Measurements from ENCODE around the gene CLHC1. TPM values are rescaled to one million over a fixed set of nuclear protein-coding genes. Genes with fewer than 3 reads are reported as not detected.

The CLHC1 gene
- total and polyA plus RNA-seq, 2 experiments from 2014 or later: 1.3 to 5.6 TPM

GRCh38 chr2:55152475-55153412 is 79.3 kb downstream of the CLHC1 start:
- H3K79me2 ChIP-seq (ENCODE audit: insufficient read depth): no peaks in the 10 kb centered on the region
- TF ChIP-seq EZH2phosphoT487 (IDR thresholded peaks at IDR 0.05; ENCODE audit: insufficient read depth, low read depth) (no peak), EZH2 (IDR thresholded peaks at IDR 0.05; ENCODE audit: insufficient read depth, poor library complexity, severe bottlenecking) (no peak)
- DNase-seq: no peak
- WGBS, 2 experiments (ENCODE audit: low coverage in 1 of 2, low lambda C conversion rate in 2 of 2, missing lambda C conversion rate in 2 of 2): 80 to 83% methylated on average over 14 of the region's 14 CpGs
- no peaks in the 10 kb centered on the region for H3K27me3 ChIP-seq (replicated peaks; ENCODE audit: insufficient read depth)
- H3K4me1 ChIP-seq (ENCODE audit: insufficient read depth): peaks cover 67% of the 10 kb centered on the region
- in situ Hi-C loops (cut with MboI): no loop called here
- no peak overlapping the region for H3K9ac ChIP-seq
- H3F3A ChIP-seq (ENCODE audit: insufficient read depth): peaks cover 43% of the 10 kb centered on the region
- H3K9me3 ChIP-seq (ENCODE audit: low read depth): no peaks in the 10 kb centered on the region
- H3K4me2 ChIP-seq (ENCODE audit: unreplicated experiment): no peak overlapping the region
- no peaks in the 10 kb centered on the region for H3K36me3 ChIP-seq (ENCODE audit: low read depth)
- no peak overlapping the region for H3K4me3 ChIP-seq
- H4K20me1 ChIP-seq (ENCODE audit: insufficient read depth): no peaks in the 10 kb centered on the region
- no peaks in the 10 kb centered on the region for H3K9me2 ChIP-seq (ENCODE audit: insufficient read depth)
- no peak overlapping the region for H3K27ac ChIP-seq
- H2AFZ ChIP-seq: no peak overlapping the region

- Histone ChIP-seq H3K36me3 (ENCODE audit: low read depth) (no peaks in the 10 kb centered on the region), H3K9ac (no peak overlapping the region), H4K20me1 (ENCODE audit: insufficient read depth) (no peaks in the 10 kb centered on the region), H3K9me3 (ENCODE audit: low read depth) (no peaks in the 10 kb centered on the region), H3K27ac (no peak overlapping the region), H3K79me2 (ENCODE audit: insufficient read depth) (no peaks in the 10 kb centered on the region), H3K27me3 (replicated peaks; ENCODE audit: insufficient read depth) (no peaks in the 10 kb centered on the region), H2AFZ (no peak overlapping the region), H3F3A (ENCODE audit: insufficient read depth) (peaks cover 36% of the 10 kb centered on the region), H3K4me3 (no peak overlapping the region), H3K4me2 (ENCODE audit: unreplicated experiment) (no peak overlapping the region), H3K9me2 (ENCODE audit: insufficient read depth) (no peaks in the 10 kb centered on the region), H3K4me1 (ENCODE audit: insufficient read depth) (peaks cover 60% of the 10 kb centered on the region)
- in situ Hi-C loops (cut with MboI): no loop called here
- TF ChIP-seq EZH2phosphoT487 (IDR thresholded peaks at IDR 0.05; ENCODE audit: insufficient read depth, low read depth) (no peak), EZH2 (IDR thresholded peaks at IDR 0.05; ENCODE audit: insufficient read depth, poor library complexity, severe bottlenecking) (no peak)
- no peak for DNase-seq
Observed at GRCh38 chr2:55151733-55152433, 80.2 kb downstream of the CLHC1 start.

- H3F3A ChIP-seq (ENCODE audit: insufficient read depth): peaks cover 25% of the 10 kb centered on the region
- in situ Hi-C loops (cut with MboI): no loop called here
- WGBS, 2 experiments (ENCODE audit: low coverage in 1 of 2, low lambda C conversion rate in 2 of 2, missing lambda C conversion rate in 2 of 2): 98 to 100% methylated on average over 3 of the region's 3 CpGs
Observed at GRCh38 chr2:55150834-55151233, 81.3 kb downstream of the CLHC1 start.

GRCh38 chr2:55148269-55148668 is 83.8 kb downstream of the CLHC1 start:
- no peak overlapping the region for H3K4me3 ChIP-seq
- peaks cover 27% of the 10 kb centered on the region for H3K4me1 ChIP-seq (ENCODE audit: insufficient read depth)
- no peaks in the 10 kb centered on the region for H4K20me1 ChIP-seq (ENCODE audit: insufficient read depth)
- H2AFZ ChIP-seq: no peak overlapping the region
- in situ Hi-C loops (cut with MboI): no loop called here
- H3K27me3 ChIP-seq (replicated peaks; ENCODE audit: insufficient read depth): no peaks in the 10 kb centered on the region
- H3K4me2 ChIP-seq (ENCODE audit: unreplicated experiment): peak overlapping the region; percentile 43
- H3K36me3 ChIP-seq (ENCODE audit: low read depth): no peaks in the 10 kb centered on the region
- H3K9ac ChIP-seq: no peak overlapping the region
- no peaks in the 10 kb centered on the region for H3K9me2 ChIP-seq (ENCODE audit: insufficient read depth)
- peak; percentile 81 for DNase-seq
- H3F3A ChIP-seq (ENCODE audit: insufficient read depth): peaks cover 11% of the 10 kb centered on the region
- WGBS, 2 experiments (ENCODE audit: low coverage in 1 of 2, low lambda C conversion rate in 2 of 2, missing lambda C conversion rate in 2 of 2): 25 to 32% methylated on average over 2 of the region's 2 CpGs
- H3K27ac ChIP-seq: no peak overlapping the region
- no peaks in the 10 kb centered on the region for H3K79me2 ChIP-seq (ENCODE audit: insufficient read depth)
- H3K9me3 ChIP-seq (ENCODE audit: low read depth): no peaks in the 10 kb centered on the region
- TF ChIP-seq EZH2 (IDR thresholded peaks at IDR 0.05; ENCODE audit: insufficient read depth, poor library complexity, severe bottlenecking) (no peak), EZH2phosphoT487 (IDR thresholded peaks at IDR 0.05; ENCODE audit: insufficient read depth, low read depth) (no peak)

More at GRCh38 chr2:55150834-55151233, 81.3 kb downstream of the CLHC1 start:
- Histone ChIP-seq H3K4me2 (ENCODE audit: unreplicated experiment) (no peak overlapping the region), H3K9me2 (ENCODE audit: insufficient read depth) (no peaks in the 10 kb centered on the region), H3K36me3 (ENCODE audit: low read depth) (no peaks in the 10 kb centered on the region), H4K20me1 (ENCODE audit: insufficient read depth) (no peaks in the 10 kb centered on the region), H3K9ac (no peak overlapping the region), H3K9me3 (ENCODE audit: low read depth) (no peaks in the 10 kb centered on the region), H3K4me3 (no peak overlapping the region), H3K79me2 (ENCODE audit: insufficient read depth) (no peaks in the 10 kb centered on the region), H3K27me3 (replicated peaks; ENCODE audit: insufficient read depth) (no peaks in the 10 kb centered on the region), H3K4me1 (ENCODE audit: insufficient read depth) (peaks cover 49% of the 10 kb centered on the region), H2AFZ (no peak overlapping the region), H3K27ac (no peak overlapping the region)
- TF ChIP-seq EZH2phosphoT487 (IDR thresholded peaks at IDR 0.05; ENCODE audit: insufficient read depth, low read depth) (no peak), EZH2 (IDR thresholded peaks at IDR 0.05; ENCODE audit: insufficient read depth, poor library complexity, severe bottlenecking) (no peak)
- DNase-seq: no peak

All from GM23248 (cell line).